GM21825 (cell line): ENCODE measurements around the gene SEMA7A.
"Not testable (repeated sequence)": the region's sequence is repeated elsewhere in the genome, so short reads cannot be mapped to it uniquely, and the experiment has no call there.

ENCODE experiments used
- ATAC-seq: cut with Tn5 transposase; IDR thresholded peaks from one replicate; pipeline ENCODE4 v1.9.1; 2021; ENCODE audit warnings: mild to moderate bottlenecking, moderate library complexity; ENCODE audit not compliant: unreplicated experiment

Gene SEMA7A

GRCh38 chr15:74376226-74376625 is 57.5 kb downstream of the SEMA7A start:
- ATAC-seq: no peak

GRCh38 chr15:74375303-74375693 is 58.5 kb downstream of the SEMA7A start:
- no peak for ATAC-seq

- ATAC-seq: no peak
These were observed 59.0 kb downstream of the SEMA7A start for GRCh38 chr15:74374648-74375302.

- peak; percentile 64 for ATAC-seq
These were observed 59.8 kb downstream of the SEMA7A start for GRCh38 chr15:74373731-74374647.

GRCh38 chr15:74373056-74373650 is 60.6 kb downstream of the SEMA7A start:
- ATAC-seq: no peak

GRCh38 chr15:74370471-74370870 is 63.3 kb downstream of the SEMA7A start:
- ATAC-seq: no peak

GRCh38 chr15:74369756-74370155 is 64.0 kb downstream of the SEMA7A start:
- ATAC-seq: no peak

- ATAC-seq: no peak
These were observed 64.5 kb downstream of the SEMA7A start for GRCh38 chr15:74369084-74369745.

- no peak for ATAC-seq
These were observed 65.6 kb downstream of the SEMA7A start for GRCh38 chr15:74368121-74368520.

- no peak for ATAC-seq
These were observed 66.4 kb downstream of the SEMA7A start, which contains the start of gene CYP11A1 for GRCh38 chr15:74367296-74367854. Gene CYP11A1, minus strand, starts transcription at chr15:74367646. Its CDS starts 61 bp downstream, at chr15:74367585.

- no peak for ATAC-seq
These were observed 67.9 kb downstream of the SEMA7A start for GRCh38 chr15:74365598-74366445.

- ATAC-seq: no peak
These were observed 68.7 kb downstream of the SEMA7A start for GRCh38 chr15:74364936-74365597.

GRCh38 chr15:74362482-74362881 is 71.3 kb downstream of the SEMA7A start:
- ATAC-seq: no peak

- ATAC-seq: not testable (repeated sequence)
These were observed 72.9 kb downstream of the SEMA7A start for GRCh38 chr15:74360855-74361254.

GRCh38 chr15:74359376-74359775 is 74.4 kb downstream of the SEMA7A start:
- not testable (repeated sequence) for ATAC-seq
